ENCODE data around the gene TGFBR1.
"Not testable (repeated sequence)": the region's sequence is repeated elsewhere in the genome, so short reads cannot be mapped to it uniquely, and the experiment has no call there.

Gene TGFBR1

GRCh38 chr9:99192786-99193465 is 88.0 kb downstream of the TGFBR1 start:
- no peak for DNase-seq

- no peak for DNase-seq
Observed at GRCh38 chr9:99193466-99193821, 88.5 kb downstream of the TGFBR1 start.

DNA sequence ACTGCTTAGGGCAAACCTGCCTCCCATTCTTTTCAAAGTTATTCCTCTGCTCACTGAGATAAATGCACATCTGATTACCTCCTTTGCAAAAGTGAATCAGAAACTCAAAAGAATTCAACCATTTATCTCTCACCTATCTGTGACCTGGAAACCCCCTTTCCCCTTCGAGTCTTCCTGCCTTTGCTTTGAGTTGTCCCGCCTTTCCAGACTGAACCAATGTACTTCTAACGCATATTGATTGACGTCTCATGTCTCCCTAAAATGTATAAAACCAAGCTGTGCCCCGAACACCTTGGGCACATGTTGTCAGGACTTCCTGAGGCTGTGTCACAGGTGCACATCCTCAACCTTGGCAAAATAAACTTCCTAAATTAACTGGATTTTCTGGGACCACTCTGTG is 91.6 kb downstream of the TGFBR1 start:
- DNase-seq: not testable (repeated sequence)

DNA sequence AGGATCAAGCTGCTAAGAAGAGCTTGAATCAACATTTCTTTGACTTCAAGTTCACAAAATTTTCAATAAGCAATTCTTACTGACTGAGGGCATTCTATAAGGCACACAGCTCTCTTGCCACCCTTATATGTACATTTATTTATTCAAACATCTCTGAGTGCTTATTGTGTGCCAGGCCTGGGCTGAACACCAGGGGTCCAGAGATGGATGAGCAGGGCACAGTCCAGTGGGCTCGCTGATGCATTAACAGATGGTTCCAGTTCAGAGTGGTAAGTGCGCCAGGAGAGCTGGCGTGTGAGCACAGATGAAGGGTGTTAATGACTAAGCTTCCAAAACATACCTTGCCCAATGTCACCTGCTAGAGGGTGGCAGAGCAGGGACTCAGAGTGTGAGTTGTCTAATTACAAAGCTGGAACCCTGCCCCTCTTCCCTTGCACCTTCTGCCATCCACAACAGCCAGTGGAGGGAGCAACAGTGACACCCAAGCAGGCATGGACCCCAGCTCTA is 92.3 kb downstream of the TGFBR1 start:
- DNase-seq: no peak

- no peak for DNase-seq
Observed at GRCh38 chr9:99197987-99198386, 93.1 kb downstream of the TGFBR1 start.

- DNase-seq: no peak
Observed at GRCh38 chr9:99199938-99200539, 95.1 kb downstream of the TGFBR1 start.

GRCh38 chr9:99201603-99202002 is 96.7 kb downstream of the TGFBR1 start:
- DNase-seq: no peak
